ENCODE data around the gene RASAL2. TPM values are rescaled to one million over a fixed set of nuclear protein-coding genes. Genes with fewer than 3 reads are reported as not detected.

RASAL2 gene
- total RNA-seq, 1 donor from 2014 or later = 44.2 TPM

DNA sequence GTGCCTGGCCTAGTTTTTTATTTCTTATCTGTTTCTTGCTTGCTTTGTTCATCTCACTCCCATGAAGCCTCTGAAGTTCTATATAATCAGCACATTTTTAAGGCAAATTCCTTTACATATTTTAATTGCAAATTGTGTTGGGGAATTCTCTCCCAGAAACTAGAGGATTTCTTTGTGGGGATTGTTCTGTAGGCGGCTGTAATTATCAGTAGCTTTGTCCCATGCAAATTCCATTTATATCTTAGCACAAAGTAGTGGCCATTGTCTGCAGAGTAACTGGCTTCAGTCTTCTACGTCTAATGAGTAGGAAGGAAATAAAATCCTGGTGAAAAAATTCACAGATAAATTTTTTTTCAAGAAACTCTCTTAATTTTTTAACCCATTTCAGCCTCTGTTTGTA, 367.2 kb downstream of the RASAL2 start:
- H3K36me3 Mint-ChIP-seq (ENCODE audit: low read depth, unreplicated experiment) = peaks cover 15% of the 10 kb centered on the region
- H3K9ac ChIP-seq (ENCODE audit: low read length) = no peak overlapping the region
- TF ChIP-seq, protein P1, sequence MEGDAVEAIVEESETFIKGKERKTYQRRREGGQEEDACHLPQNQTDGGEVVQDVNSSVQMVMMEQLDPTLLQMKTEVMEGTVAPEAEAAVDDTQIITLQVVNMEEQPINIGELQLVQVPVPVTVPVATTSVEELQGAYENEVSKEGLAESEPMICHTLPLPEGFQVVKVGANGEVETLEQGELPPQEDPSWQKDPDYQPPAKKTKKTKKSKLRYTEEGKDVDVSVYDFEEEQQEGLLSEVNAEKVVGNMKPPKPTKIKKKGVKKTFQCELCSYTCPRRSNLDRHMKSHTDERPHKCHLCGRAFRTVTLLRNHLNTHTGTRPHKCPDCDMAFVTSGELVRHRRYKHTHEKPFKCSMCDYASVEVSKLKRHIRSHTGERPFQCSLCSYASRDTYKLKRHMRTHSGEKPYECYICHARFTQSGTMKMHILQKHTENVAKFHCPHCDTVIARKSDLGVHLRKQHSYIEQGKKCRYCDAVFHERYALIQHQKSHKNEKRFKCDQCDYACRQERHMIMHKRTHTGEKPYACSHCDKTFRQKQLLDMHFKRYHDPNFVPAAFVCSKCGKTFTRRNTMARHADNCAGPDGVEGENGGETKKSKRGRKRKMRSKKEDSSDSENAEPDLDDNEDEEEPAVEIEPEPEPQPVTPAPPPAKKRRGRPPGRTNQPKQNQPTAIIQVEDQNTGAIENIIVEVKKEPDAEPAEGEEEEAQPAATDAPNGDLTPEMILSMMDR (IDR thresholded peaks at IDR 0.05; ENCODE audit: insufficient read depth, low read depth, low read length) = no peak
- TF ChIP-seq EZH2 (IDR thresholded peaks at IDR 0.05; ENCODE audit: insufficient read depth, low read length) = no peak
- no peak overlapping the region for H3K4me2 ChIP-seq (ENCODE audit: low read length)
- DNase-seq (ENCODE audit: low read depth) = no peak
- H3K9me3 ChIP-seq (ENCODE audit: insufficient read depth, low read depth, low read length) = no peaks in the 10 kb centered on the region
- no peaks in the 10 kb centered on the region for H3K27me3 ChIP-seq (ENCODE audit: insufficient read depth, low read length)
- no peak overlapping the region for H3K27ac Mint-ChIP-seq (ENCODE audit: unreplicated experiment)
- no peaks in the 10 kb centered on the region for H3K4me1 ChIP-seq (ENCODE audit: insufficient read depth, low read length)
- H3K27me3 Mint-ChIP-seq (ENCODE audit: low read depth, unreplicated experiment) = no peaks in the 10 kb centered on the region
- H3K36me3 ChIP-seq (ENCODE audit: insufficient read depth, low read length) = peaks cover 16% of the 10 kb centered on the region
- H3K4me3 ChIP-seq (ENCODE audit: insufficient read depth, low read depth, low read length) = no peak overlapping the region
- no peaks in the 10 kb centered on the region for H3K9me3 Mint-ChIP-seq (ENCODE audit: unreplicated experiment)
- FAIRE-seq = no peak
- H3K4me1 Mint-ChIP-seq (ENCODE audit: low read depth, unreplicated experiment) = peaks cover 21% of the 10 kb centered on the region
- no peak overlapping the region for H2AFZ ChIP-seq (ENCODE audit: low read depth, low read length)
- no peak overlapping the region for H3K27ac ChIP-seq (ENCODE audit: low read depth, low read length)
- H3K79me2 ChIP-seq (ENCODE audit: insufficient read depth, low read length) = no peaks in the 10 kb centered on the region
- no peaks in the 10 kb centered on the region for H4K20me1 ChIP-seq (ENCODE audit: insufficient read depth, low read length)
- H3K4me3 Mint-ChIP-seq (ENCODE audit: unreplicated experiment) = no peak overlapping the region

DNA sequence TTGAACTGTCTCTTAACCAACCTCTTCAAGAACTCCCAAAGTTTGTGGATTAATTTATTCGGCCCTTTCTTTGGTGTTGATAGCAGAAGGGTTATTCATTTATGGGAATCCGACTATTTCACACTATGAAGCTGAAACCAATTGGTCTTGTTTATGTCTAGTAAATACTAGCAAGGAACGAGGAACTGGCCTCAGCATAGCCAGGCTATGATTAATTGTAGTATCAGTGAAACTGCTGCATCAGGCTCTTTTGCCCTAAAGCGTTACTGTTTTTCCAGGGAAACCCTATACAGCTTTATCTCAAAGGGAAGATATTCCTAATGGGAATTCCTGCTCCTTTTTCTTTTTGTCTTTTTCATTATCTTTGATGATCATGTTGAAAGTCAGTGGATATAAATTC, 367.8 kb downstream of the RASAL2 start:
- no peak for TF ChIP-seq EZH2 (IDR thresholded peaks at IDR 0.05; ENCODE audit: insufficient read depth, low read length)
- TF ChIP-seq, protein P1 (IDR thresholded peaks at IDR 0.05; ENCODE audit: insufficient read depth, low read depth, low read length) = no peak
- no peak overlapping the region for H3K27ac Mint-ChIP-seq (ENCODE audit: unreplicated experiment)

DNA sequence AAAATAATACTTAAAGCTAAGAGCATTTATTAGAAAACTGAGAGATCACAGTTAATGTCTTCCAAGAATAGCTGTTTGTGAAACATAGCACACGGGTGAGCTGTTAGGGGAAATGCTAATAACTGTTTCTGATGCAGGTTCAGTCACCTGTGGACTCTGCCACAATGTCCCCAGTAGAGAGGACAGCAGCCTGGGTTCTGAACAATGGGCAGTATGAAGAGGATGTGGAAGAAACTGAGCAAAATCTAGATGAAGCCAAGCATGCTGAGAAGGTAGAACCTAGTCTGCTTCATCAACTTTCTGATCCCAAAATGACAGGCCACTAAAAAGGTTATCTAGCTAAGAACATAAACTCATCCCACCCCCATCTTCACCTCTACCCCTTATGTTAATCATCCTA, 370.2 kb downstream of the RASAL2 start:
- Mint-ChIP-seq H3K36me3 (ENCODE audit: low read depth, unreplicated experiment) (peaks cover 15% of the 10 kb centered on the region), H3K27me3 (ENCODE audit: low read depth, unreplicated experiment) (no peaks in the 10 kb centered on the region), H3K9me3 (ENCODE audit: unreplicated experiment) (no peaks in the 10 kb centered on the region), H3K27ac (ENCODE audit: unreplicated experiment) (no peak overlapping the region), H3K4me3 (ENCODE audit: unreplicated experiment) (no peak overlapping the region), H3K4me1 (ENCODE audit: low read depth, unreplicated experiment) (peaks cover 18% of the 10 kb centered on the region)
- Histone ChIP-seq H3K27me3 (ENCODE audit: insufficient read depth, low read length) (no peaks in the 10 kb centered on the region), H3K9ac (ENCODE audit: low read length) (no peak overlapping the region), H3K36me3 (ENCODE audit: insufficient read depth, low read length) (peaks cover 19% of the 10 kb centered on the region), H3K27ac (ENCODE audit: low read depth, low read length) (no peak overlapping the region), H3K4me3 (ENCODE audit: insufficient read depth, low read depth, low read length) (no peak overlapping the region), H4K20me1 (ENCODE audit: insufficient read depth, low read length) (no peaks in the 10 kb centered on the region), H3K79me2 (ENCODE audit: insufficient read depth, low read length) (no peaks in the 10 kb centered on the region), H3K9me3 (ENCODE audit: insufficient read depth, low read depth, low read length) (no peaks in the 10 kb centered on the region), H3K4me2 (ENCODE audit: low read length) (no peak overlapping the region), H3K4me1 (ENCODE audit: insufficient read depth, low read length) (no peaks in the 10 kb centered on the region), H2AFZ (ENCODE audit: low read depth, low read length) (no peak overlapping the region)
- DNase-seq (ENCODE audit: low read depth) (no peak), FAIRE-seq (no peak)
- TF ChIP-seq EZH2 (IDR thresholded peaks at IDR 0.05; ENCODE audit: insufficient read depth, low read length) = no peak
- TF ChIP-seq, protein P1 (IDR thresholded peaks at IDR 0.05; ENCODE audit: insufficient read depth, low read depth, low read length) = no peak

More for the DNA sequence above, 367.8 kb downstream of the RASAL2 start:
- Mint-ChIP-seq H3K9me3 (ENCODE audit: unreplicated experiment) (no peaks in the 10 kb centered on the region), H3K36me3 (ENCODE audit: low read depth, unreplicated experiment) (peaks cover 16% of the 10 kb centered on the region), H3K4me1 (ENCODE audit: low read depth, unreplicated experiment) (peaks cover 18% of the 10 kb centered on the region), H3K4me3 (ENCODE audit: unreplicated experiment) (no peak overlapping the region), H3K27me3 (ENCODE audit: low read depth, unreplicated experiment) (no peaks in the 10 kb centered on the region)
- H3K27ac ChIP-seq (ENCODE audit: low read depth, low read length) = no peak overlapping the region
- FAIRE-seq (no peak), DNase-seq (ENCODE audit: low read depth) (no peak)
- H3K79me2 ChIP-seq (ENCODE audit: insufficient read depth, low read length) = no peaks in the 10 kb centered on the region
- no peaks in the 10 kb centered on the region for H3K9me3 ChIP-seq (ENCODE audit: insufficient read depth, low read depth, low read length)
- no peak overlapping the region for H3K9ac ChIP-seq (ENCODE audit: low read length)
- no peak overlapping the region for H3K4me3 ChIP-seq (ENCODE audit: insufficient read depth, low read depth, low read length)
- no peaks in the 10 kb centered on the region for H4K20me1 ChIP-seq (ENCODE audit: insufficient read depth, low read length)
- H3K27me3 ChIP-seq (ENCODE audit: insufficient read depth, low read length) = no peaks in the 10 kb centered on the region
- H2AFZ ChIP-seq (ENCODE audit: low read depth, low read length) = no peak overlapping the region
- peaks cover 14% of the 10 kb centered on the region for H3K36me3 ChIP-seq (ENCODE audit: insufficient read depth, low read length)
- no peaks in the 10 kb centered on the region for H3K4me1 ChIP-seq (ENCODE audit: insufficient read depth, low read length)
- no peak overlapping the region for H3K4me2 ChIP-seq (ENCODE audit: low read length)
